Bronchial epithelial cell (primary cell): ENCODE measurements around the gene SDHC. TPM values are rescaled to one million over a fixed set of nuclear protein-coding genes. Genes with fewer than 3 reads are reported as not detected.
A peak's percentile ranks its signal among the peaks of the same experiment; 100 is the strongest.
"Not testable (repeated sequence)": the region's sequence is repeated elsewhere in the genome, so short reads cannot be mapped to it uniquely, and the experiment has no call there.

Source experiments
- DNase-seq: peaks from one replicate; pipeline ENCODE4 v3.0.0-alpha.2; 2010; ENCODE audit warnings: low read depth
- FAIRE-seq: peaks from 2 replicates; lab custom pipeline; 2011; peaks lifted over from hg19 to GRCh38; lab: Jason Lieb, UNC
- H3K27me3 ChIP-seq: 2 replicates; pipeline ENCODE4 v1.5.1; 2011; ENCODE audit warnings: low read length; ENCODE audit not compliant: control insufficient read depth, insufficient read depth
- H3K36me3 ChIP-seq: 2 replicates; pipeline ENCODE4 v1.5.1; 2011; ENCODE audit warnings: low read length; ENCODE audit not compliant: control insufficient read depth, insufficient read depth
- H3K4me3 ChIP-seq: 2 replicates; pipeline ENCODE4 v1.5.1; 2011; ENCODE audit warnings: mild to moderate bottlenecking, low read depth, low read length, control low read depth
- CTCF ChIP-seq: IDR thresholded peaks from 2 replicates; pipeline ENCODE4 v1.5.1; 2011; ENCODE audit warnings: mild to moderate bottlenecking, moderate library complexity, low read length, control low read depth, inconsistent platforms; ENCODE audit not compliant: insufficient read depth, severe bottlenecking
- total RNA-seq: library from RNA; depleted of rRNA; stranded (reverse); fragments of >200 nt; gene quantifications from 2 replicates; pipeline ENCODE4 v1.2.1, GENCODE V29; 2014

Gene SDHC
- total RNA-seq, 1 donor from 2014 or later: 15.0 TPM

- no peak overlapping the region for H3K4me3 ChIP-seq
- no peaks in the 10 kb centered on the region for H3K36me3 ChIP-seq
- TF ChIP-seq CTCF: peak; percentile 20
- no peaks in the 10 kb centered on the region for H3K27me3 ChIP-seq
- DNase-seq (no peak), FAIRE-seq (no peak)
These were observed 60.2 kb downstream of the SDHC start for GRCh38 chr1:161374373-161374772.

DNA sequence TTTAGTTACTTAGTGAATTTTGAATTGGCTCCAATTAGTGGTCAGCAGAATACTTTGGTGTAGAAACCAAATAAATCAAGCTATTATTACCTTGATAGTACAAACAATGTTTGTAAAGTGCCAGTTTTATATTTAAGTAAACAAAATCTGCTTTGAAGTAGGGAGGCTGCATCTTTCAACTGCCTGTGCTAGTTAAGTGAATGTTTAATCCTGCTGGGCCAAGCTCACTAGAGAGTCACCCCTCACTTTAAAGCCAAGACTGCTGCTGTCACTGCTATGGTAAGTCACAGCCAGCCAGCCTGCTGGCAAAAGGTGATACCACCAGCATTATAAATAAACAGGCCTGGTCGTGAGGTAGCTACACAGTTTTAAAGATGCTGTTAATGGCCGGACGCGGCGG, 63.8 kb downstream of the SDHC start:
- TF ChIP-seq CTCF: no peak
- FAIRE-seq: no peak
- no peak for DNase-seq
- no peak overlapping the region for H3K4me3 ChIP-seq
- no peaks in the 10 kb centered on the region for H3K27me3 ChIP-seq
- H3K36me3 ChIP-seq: no peaks in the 10 kb centered on the region

DNA sequence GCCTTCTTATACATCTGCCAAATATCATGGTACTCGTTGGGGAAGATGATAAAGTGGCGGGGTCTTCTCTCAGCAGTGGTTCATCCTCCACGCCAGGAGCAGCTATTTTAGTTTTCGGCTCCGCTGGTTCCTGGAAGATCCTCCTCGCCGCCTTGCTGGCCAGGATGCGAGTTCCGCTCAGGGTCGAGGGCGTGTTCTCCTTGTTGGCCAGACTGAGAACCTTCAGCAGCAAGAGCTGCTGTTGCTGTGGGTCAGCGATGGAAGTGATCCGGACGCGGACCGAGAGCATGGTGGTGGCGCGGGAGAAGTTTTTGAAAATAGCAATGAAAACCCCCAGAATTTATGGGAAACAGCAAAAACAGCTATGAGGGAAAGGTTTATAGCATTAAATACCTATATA, 64.9 kb downstream of the SDHC start:
- no peaks in the 10 kb centered on the region for H3K27me3 ChIP-seq
- H3K4me3 ChIP-seq: no peak overlapping the region
- no peak for DNase-seq
- no peaks in the 10 kb centered on the region for H3K36me3 ChIP-seq
- FAIRE-seq: no peak
- TF ChIP-seq CTCF: no peak

DNA sequence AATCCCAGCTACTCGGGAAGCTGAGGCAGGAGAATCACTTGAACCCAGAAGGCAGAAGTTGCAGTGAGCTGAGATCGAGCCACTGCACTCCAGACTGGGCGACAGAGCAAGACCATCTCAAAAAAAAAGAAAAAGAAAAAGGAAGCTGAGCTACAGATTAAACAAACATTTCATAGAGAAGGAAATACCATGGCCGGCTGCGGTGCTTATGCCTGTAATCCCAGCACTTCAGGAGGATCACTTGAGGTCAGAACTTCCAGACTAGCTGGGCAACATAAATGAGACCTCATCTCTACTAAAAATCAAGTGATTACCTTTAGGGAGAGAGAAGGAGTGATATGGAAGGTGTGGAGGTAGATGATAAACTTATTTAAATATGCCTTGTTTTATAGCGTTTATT, 67.5 kb downstream of the SDHC start:
- TF ChIP-seq CTCF: no peak
- Histone ChIP-seq H3K27me3 (no peaks in the 10 kb centered on the region), H3K4me3 (no peak overlapping the region), H3K36me3 (no peaks in the 10 kb centered on the region)
- FAIRE-seq: no peak
- DNase-seq: no peak

- peak; percentile 29 for TF ChIP-seq CTCF
- H3K27me3 ChIP-seq: no peaks in the 10 kb centered on the region
- H3K36me3 ChIP-seq: no peaks in the 10 kb centered on the region
- FAIRE-seq (peak; percentile 89), DNase-seq (peak; percentile 91)
- no peak overlapping the region for H3K4me3 ChIP-seq
These were observed 68.2 kb downstream of the SDHC start for GRCh38 chr1:161382214-161383019.

DNA sequence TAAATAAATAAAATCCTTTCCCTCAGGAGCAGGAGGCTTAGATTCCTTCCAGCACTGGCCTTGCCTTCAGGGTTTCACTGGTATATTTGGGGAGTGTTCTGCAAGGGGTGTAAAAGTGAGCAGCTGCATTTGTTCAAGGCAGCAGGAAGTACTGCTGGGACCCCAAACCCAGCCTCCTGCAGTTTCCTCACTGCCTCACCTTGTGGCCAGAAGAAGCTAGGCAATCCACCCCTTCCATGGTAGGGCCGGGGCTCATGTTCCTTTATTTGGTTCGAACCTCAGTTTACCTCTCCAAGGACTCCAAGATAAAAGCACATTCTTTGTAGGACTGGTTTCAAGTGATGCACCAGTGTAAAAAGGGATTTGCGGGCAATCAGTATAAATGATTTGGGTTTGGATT, 74.5 kb downstream of the SDHC start:
- FAIRE-seq: no peak
- Histone ChIP-seq H3K36me3 (no peaks in the 10 kb centered on the region), H3K4me3 (no peak overlapping the region), H3K27me3 (no peaks in the 10 kb centered on the region)
- TF ChIP-seq CTCF: no peak
- no peak for DNase-seq

DNA sequence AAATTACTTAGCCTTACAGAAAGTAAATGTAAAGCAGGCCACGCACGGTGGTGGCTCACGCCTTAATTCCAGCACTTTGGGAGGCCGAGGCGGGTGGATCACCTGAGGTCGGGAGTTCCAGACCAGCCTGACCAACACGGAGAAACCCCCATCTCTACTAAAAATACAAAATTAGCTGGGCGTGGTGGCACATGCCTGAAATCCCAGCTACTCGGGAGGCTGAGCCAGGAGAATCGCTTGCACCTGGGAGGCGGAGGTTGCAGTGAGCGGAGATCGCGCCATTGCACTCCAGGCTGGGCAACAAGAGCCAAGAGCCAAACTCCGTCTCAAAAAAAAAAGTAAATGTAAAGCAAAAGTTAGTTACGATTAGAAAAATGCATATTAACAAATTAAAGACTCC, 75.0 kb downstream of the SDHC start:
- H3K36me3 ChIP-seq, FAIRE-seq, H3K27me3 ChIP-seq, DNase-seq: not testable (repeated sequence)
- H3K4me3 ChIP-seq: peak overlapping the region; percentile 72
